H9 (cell line): Measurements from ENCODE around the gene KISS1R. TPM values are rescaled to one million over a fixed set of nuclear protein-coding genes. Genes with fewer than 3 reads are reported as not detected.

Source experiments
- DNase-seq: peaks from one replicate; pipeline ENCODE4 v3.0.0-alpha.2; 2017
- H2AFZ ChIP-seq: one replicate; pipeline ENCODE4 v1.6.1; 2013; ENCODE audit warnings: mild to moderate bottlenecking, low read length, control low read depth, moderate library complexity
- H2AK5ac ChIP-seq: 2 replicates; pipeline ENCODE4 v1.6.1; 2013; ENCODE audit warnings: low read length, control low read depth, mixed read lengths; ENCODE audit not compliant: insufficient read length
- H2BK120ac ChIP-seq: one replicate; pipeline ENCODE4 v1.6.1; 2013; ENCODE audit warnings: low read depth, mild to moderate bottlenecking, low read length, control low read depth, inconsistent platforms; ENCODE audit not compliant: poor library complexity, severe bottlenecking
- H2BK12ac ChIP-seq: 2 replicates; pipeline ENCODE4 v1.6.1; 2013; ENCODE audit warnings: low read length, control low read depth, mixed read lengths, low read depth; ENCODE audit not compliant: insufficient read length
- H2BK15ac ChIP-seq: 2 replicates; pipeline ENCODE4 v1.6.1; 2013; ENCODE audit warnings: low read depth, low read length, control low read depth
- H2BK20ac ChIP-seq: one replicate; pipeline ENCODE4 v1.6.1; 2013; ENCODE audit warnings: low read depth, mild to moderate bottlenecking, low read length, control low read depth, inconsistent platforms; ENCODE audit not compliant: poor library complexity, severe bottlenecking
- H2BK5ac ChIP-seq: 2 replicates; pipeline ENCODE4 v1.6.1; 2013; ENCODE audit warnings: low read length, control low read depth, mixed read lengths; ENCODE audit not compliant: insufficient read length
- H3K14ac ChIP-seq: 2 replicates; pipeline ENCODE4 v1.6.1; 2013; ENCODE audit warnings: low read length, control low read depth; ENCODE audit not compliant: insufficient read depth
- H3K18ac ChIP-seq: 2 replicates; pipeline ENCODE4 v1.6.1; 2013; ENCODE audit warnings: low read depth, mild to moderate bottlenecking, mixed read lengths, low read length, control low read depth; ENCODE audit not compliant: insufficient read length
- H3K23ac ChIP-seq: 2 replicates; pipeline ENCODE4 v1.6.1; 2013; ENCODE audit warnings: low read length, control low read depth, mixed read lengths, low read depth; ENCODE audit not compliant: insufficient read length
- H3K23me2 ChIP-seq: 2 replicates; pipeline ENCODE4 v1.6.1; 2013; ENCODE audit warnings: low read depth, mild to moderate bottlenecking, mixed read lengths, low read length, control low read depth; ENCODE audit not compliant: insufficient read length, poor library complexity, severe bottlenecking
- H3K27ac ChIP-seq: 2 replicates; pipeline ENCODE4 v1.5.1; 2013; ENCODE audit warnings: low read length, control low read depth, mixed read lengths, low read depth; ENCODE audit not compliant: insufficient read length
- H3K27me3 ChIP-seq: 2 replicates; pipeline ENCODE4 v1.6.1; 2013; ENCODE audit warnings: low read length, control low read depth, inconsistent platforms; ENCODE audit not compliant: insufficient read depth
- H3K4ac ChIP-seq: 2 replicates; pipeline ENCODE4 v1.6.1; 2013; ENCODE audit warnings: low read depth, mild to moderate bottlenecking, control low read depth, inconsistent platforms, low read length, moderate library complexity
- H3K4me1 ChIP-seq: 2 replicates; pipeline ENCODE4 v1.6.1; 2013; ENCODE audit warnings: low read length, control low read depth, inconsistent platforms; ENCODE audit not compliant: insufficient read depth
- H3K4me2 ChIP-seq: 2 replicates; pipeline ENCODE4 v1.6.1; 2013; ENCODE audit warnings: low read length, control low read depth, mixed read lengths; ENCODE audit not compliant: insufficient read length, insufficient read depth
- H3K56ac ChIP-seq: 2 replicates; pipeline ENCODE4 v1.6.1; 2013; ENCODE audit warnings: low read depth, mild to moderate bottlenecking, mixed read lengths, low read length, control low read depth; ENCODE audit not compliant: insufficient read length
- H3K79me1 ChIP-seq: 2 replicates; pipeline ENCODE4 v1.6.1; 2013; ENCODE audit warnings: low read depth, mild to moderate bottlenecking, moderate library complexity, low read length, control low read depth, inconsistent platforms; ENCODE audit not compliant: insufficient read depth, poor library complexity, severe bottlenecking
- H3K79me2 ChIP-seq: 2 replicates; pipeline ENCODE4 v1.6.1; 2013; ENCODE audit warnings: low read length, control low read depth, inconsistent platforms; ENCODE audit not compliant: insufficient read depth
- H3K9ac ChIP-seq: 2 replicates; pipeline ENCODE4 v1.6.1; 2013; ENCODE audit warnings: low read length, control low read depth, mixed read lengths; ENCODE audit not compliant: insufficient read length; ENCODE audit errors: extremely low read depth
- H3K9me3 ChIP-seq: one replicate; pipeline ENCODE4 v1.6.1; 2013; ENCODE audit warnings: low read depth, low read length, inconsistent platforms; ENCODE audit not compliant: control insufficient read depth
- H3T11ph ChIP-seq: one replicate; pipeline ENCODE4 v1.6.1; 2013; ENCODE audit warnings: mild to moderate bottlenecking, low read length, control low read depth, inconsistent platforms
- H4K20me1 ChIP-seq: one replicate; pipeline ENCODE4 v1.6.1; 2013; ENCODE audit not compliant: control insufficient read depth, insufficient read length, insufficient read depth
- H4K5ac ChIP-seq: 2 replicates; pipeline ENCODE4 v1.6.1; 2013; ENCODE audit warnings: low read depth, mild to moderate bottlenecking, mixed read lengths, low read length, control low read depth; ENCODE audit not compliant: insufficient read length
- H4K8ac ChIP-seq: replicated peaks from 2 replicates; pipeline ENCODE4 v1.6.1; 2013; ENCODE audit warnings: low read length, control low read depth, mixed read lengths, low read depth; ENCODE audit not compliant: insufficient read length
- H4K91ac ChIP-seq: 2 replicates; pipeline ENCODE4 v1.6.1; 2013; ENCODE audit warnings: low read depth, mild to moderate bottlenecking, moderate library complexity, mixed read lengths, low read length, control low read depth; ENCODE audit not compliant: insufficient read length
- H3K27ac Mint-ChIP-seq, 3 experiments: 2 replicates in 2 of 3; 3 replicates in 1 of 3; pipeline ENCODE4 v1.8.0; 2020 to 2021; ENCODE audit warnings: mixed read lengths in 3 of 3, mild to moderate bottlenecking in 1 of 3, moderate library complexity in 1 of 3
- H3K27me3 Mint-ChIP-seq: 2 replicates; pipeline ENCODE4 v1.8.0; 2021; ENCODE audit warnings: low read depth, mild to moderate bottlenecking, moderate library complexity, mixed read lengths
- H3K36me3 Mint-ChIP-seq, 3 experiments: 2 replicates in 2 of 3; 3 replicates in 1 of 3; pipeline ENCODE4 v1.8.0; 2020 to 2021; ENCODE audit warnings: low read depth in 3 of 3, mixed read lengths in 3 of 3; ENCODE audit not compliant: insufficient read depth in 1 of 3
- H3K4me1 Mint-ChIP-seq, 2 experiments: 2 replicates each; pipeline ENCODE4 v1.8.0; 2020; ENCODE audit warnings: mixed read lengths in 2 of 2
- H3K4me3 Mint-ChIP-seq, 2 experiments: 2 replicates in 1 of 2; 3 replicates in 1 of 2; pipeline ENCODE4 v1.8.0; 2020 to 2021; ENCODE audit warnings: mild to moderate bottlenecking in 2 of 2, mixed read lengths in 2 of 2, moderate library complexity in 1 of 2
- H3K9me3 Mint-ChIP-seq, 2 experiments: 2 replicates in 1 of 2; 3 replicates in 1 of 2; pipeline ENCODE4 v1.8.0; 2020; ENCODE audit warnings: mild to moderate bottlenecking in 2 of 2, mixed read lengths in 2 of 2, moderate library complexity in 1 of 2
- WGBS: extraction: QIAGEN DNeasy Blood & Tissue Kit; methylation state at CpG from one replicate; pipeline ENCODE4 v1.1.7; 2013; ENCODE audit warnings: missing lambda C conversion rate, low lambda C conversion rate, mixed read lengths; ENCODE audit not compliant: insufficient read length; ENCODE audit errors: extremely low coverage; 5-methylcytosine and 5-hydroxymethylcytosine counted together
- total RNA-seq: library from RNA; stranded (reverse); gene quantifications from 2 replicates; pipeline ENCODE4 v1.2.1, GENCODE V29; 2021
- TF ChIP-seq, protein P1 (sequence below): fragments of 200-600 bp; sonication (generic); conservative IDR thresholded peaks from 3 replicates; pipeline ENCODE4 v1.8.0; 2021; ENCODE audit warnings: antibody characterized with exemption, mild to moderate bottlenecking

Gene KISS1R
- total RNA-seq, 1 experiment from 2014 or later, result 3.3 TPM

DNA sequence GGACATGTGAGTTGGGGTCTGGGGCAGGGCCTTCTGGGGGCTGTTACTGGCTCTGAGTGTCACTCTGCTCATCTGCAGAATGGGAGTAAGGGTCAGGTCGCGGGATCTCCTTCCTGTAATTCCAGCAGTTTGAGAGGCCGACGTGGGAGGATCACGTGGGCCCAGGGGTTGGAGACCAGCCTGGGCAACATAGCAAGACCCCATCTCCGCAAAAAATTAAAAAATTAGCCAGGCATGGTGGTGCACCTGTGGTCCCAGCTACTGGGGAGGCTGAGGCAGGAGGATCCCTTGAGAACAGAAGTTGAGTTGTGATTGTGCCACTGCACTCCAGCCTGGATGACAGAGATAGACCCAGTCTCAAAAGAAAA lies 12.7 kb downstream of the KISS1R start:
- no peak overlapping the region for H2AFZ ChIP-seq
- TF ChIP-seq, protein P1, sequence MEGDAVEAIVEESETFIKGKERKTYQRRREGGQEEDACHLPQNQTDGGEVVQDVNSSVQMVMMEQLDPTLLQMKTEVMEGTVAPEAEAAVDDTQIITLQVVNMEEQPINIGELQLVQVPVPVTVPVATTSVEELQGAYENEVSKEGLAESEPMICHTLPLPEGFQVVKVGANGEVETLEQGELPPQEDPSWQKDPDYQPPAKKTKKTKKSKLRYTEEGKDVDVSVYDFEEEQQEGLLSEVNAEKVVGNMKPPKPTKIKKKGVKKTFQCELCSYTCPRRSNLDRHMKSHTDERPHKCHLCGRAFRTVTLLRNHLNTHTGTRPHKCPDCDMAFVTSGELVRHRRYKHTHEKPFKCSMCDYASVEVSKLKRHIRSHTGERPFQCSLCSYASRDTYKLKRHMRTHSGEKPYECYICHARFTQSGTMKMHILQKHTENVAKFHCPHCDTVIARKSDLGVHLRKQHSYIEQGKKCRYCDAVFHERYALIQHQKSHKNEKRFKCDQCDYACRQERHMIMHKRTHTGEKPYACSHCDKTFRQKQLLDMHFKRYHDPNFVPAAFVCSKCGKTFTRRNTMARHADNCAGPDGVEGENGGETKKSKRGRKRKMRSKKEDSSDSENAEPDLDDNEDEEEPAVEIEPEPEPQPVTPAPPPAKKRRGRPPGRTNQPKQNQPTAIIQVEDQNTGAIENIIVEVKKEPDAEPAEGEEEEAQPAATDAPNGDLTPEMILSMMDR, result no peak
- H4K8ac ChIP-seq, result no peak overlapping the region
- H2BK20ac ChIP-seq, result no peak overlapping the region
- H3K56ac ChIP-seq, result no peak overlapping the region
- Mint-ChIP-seq H3K27me3 (no peaks in the 10 kb centered on the region), H3K4me1 (peaks cover 8 to 18% of the 10 kb centered on the region in 2 experiments; a peak in 3 of 4 replicates), H3K27ac (peak overlapping the region in 1 of 3 experiments; percentile 18; a peak in 1 of 7 replicates), H3K36me3 (peaks cover 7 to 38% (median 23%) of the 10 kb centered on the region in 3 experiments), H3K9me3 (no peaks in the 10 kb centered on the region), H3K4me3 (no peak overlapping the region)
- H2BK12ac ChIP-seq, result no peak overlapping the region
- peaks cover under 1% of the 10 kb centered on the region for H3K23me2 ChIP-seq
- H3K27me3 ChIP-seq, result no peaks in the 10 kb centered on the region
- no peaks in the 10 kb centered on the region for H3K9me3 ChIP-seq
- H4K91ac ChIP-seq, result no peak overlapping the region
- H3K27ac ChIP-seq, result no peak overlapping the region
- H3T11ph ChIP-seq, result no peak overlapping the region
- no peak overlapping the region for H4K5ac ChIP-seq
- no peak overlapping the region for H2AK5ac ChIP-seq
- H3K4ac ChIP-seq, result no peak overlapping the region
- DNase-seq, result no peak
- no peak overlapping the region for H2BK15ac ChIP-seq
- no peak overlapping the region for H3K4me2 ChIP-seq
- H2BK120ac ChIP-seq, result no peak overlapping the region
- H3K79me2 ChIP-seq, result no peaks in the 10 kb centered on the region; the same call in 1 of the 2 replicates
- no peaks in the 10 kb centered on the region for H4K20me1 ChIP-seq
- no peaks in the 10 kb centered on the region for H3K4me1 ChIP-seq
- no peak overlapping the region for H3K9ac ChIP-seq
- peaks cover 2% of the 10 kb centered on the region for H3K79me1 ChIP-seq
- H3K18ac ChIP-seq, result no peak overlapping the region
- no peak overlapping the region for H3K14ac ChIP-seq
- no peak overlapping the region for H2BK5ac ChIP-seq
- H3K23ac ChIP-seq, result no peak overlapping the region
- WGBS, result no CpG with 5 or more reads among the region's 6 CpGs
